Measurements from ENCODE around the gene UPK3B.
"Not testable (repeated sequence)": the region's sequence is repeated elsewhere in the genome, so short reads cannot be mapped to it uniquely, and the experiment has no call there.

- TF ChIP-seq POLR2AphosphoS5, POLR2A (IDR thresholded peaks at IDR 0.05): not testable (repeated sequence)
These were observed 51.0 kb downstream of the UPK3B start for GRCh38 chr7:76561342-76561741.
